NCI-H1694 treated with DMSO at 0.1 percent for 48 hours (cell line): ENCODE data around the gene LAMA4.

ENCODE experiments used
- DNase-seq: peaks from one replicate; lab custom pipeline; 2025; lab: John Stamatoyannopoulos, UW

The LAMA4 gene

DNA sequence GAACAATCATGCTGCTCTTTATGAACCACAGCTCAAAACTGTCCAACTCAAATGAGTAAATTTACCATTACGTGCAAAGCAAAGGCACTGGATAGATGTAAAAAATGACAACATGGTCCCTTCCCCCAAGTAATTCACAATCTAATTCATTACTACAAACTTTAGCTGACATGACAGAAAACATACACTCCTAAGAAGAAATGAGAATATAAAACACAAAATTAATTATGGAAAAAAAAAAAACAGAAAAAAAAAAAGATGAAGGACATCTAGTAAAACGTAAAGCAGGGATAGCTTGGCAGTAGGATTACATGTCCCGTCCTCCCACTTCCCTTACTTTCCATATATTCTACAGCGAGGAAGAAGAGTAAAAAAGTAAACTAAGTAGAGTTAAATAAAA is 172.8 kb downstream of the LAMA4 start:
- DNase-seq: no peak

DNA sequence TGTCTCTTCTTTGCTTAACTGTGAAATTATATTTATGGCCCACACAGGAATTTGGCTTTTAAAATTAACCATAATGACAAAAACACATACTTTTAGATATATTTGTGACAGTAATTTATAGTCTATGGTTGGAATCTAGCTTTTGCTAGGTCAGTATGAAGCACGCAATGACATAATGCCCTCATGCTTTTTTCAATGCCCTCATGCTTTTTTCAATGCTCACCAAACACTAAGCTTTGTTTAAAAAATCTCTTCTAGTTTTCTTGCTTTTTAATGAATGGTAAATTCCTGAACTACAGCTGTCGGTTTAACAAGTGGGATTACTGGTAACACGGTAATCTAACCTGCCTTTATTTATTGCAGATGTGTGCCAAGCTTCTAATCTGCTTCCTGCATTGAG is 187.8 kb downstream of the LAMA4 start:
- no peak for DNase-seq

DNA sequence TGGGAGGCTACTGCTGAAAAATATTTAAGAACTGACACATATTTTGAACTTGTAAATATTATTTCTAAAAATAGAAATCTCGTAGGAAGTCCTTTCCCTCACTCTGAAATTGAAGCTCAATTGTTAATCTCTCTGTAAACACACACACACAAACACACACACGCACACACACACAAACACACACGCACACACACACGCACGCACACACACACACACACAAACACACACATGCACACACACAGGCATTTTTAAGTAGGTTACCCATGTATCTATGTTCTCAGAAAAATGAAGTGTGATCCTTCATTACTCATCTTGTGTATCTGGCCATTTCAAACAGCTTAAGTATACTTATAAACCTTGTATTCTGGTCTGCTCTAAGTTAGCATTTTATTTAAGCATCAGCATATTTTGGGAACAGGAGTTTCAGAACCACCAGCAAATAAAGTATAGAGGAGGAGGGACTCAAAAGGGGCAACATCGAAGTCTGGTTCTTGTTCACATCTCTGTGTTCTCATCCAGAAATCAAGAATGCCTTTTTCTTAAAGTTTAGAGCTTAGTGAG is 188.9 kb downstream of the LAMA4 start:
- no peak for DNase-seq

DNA sequence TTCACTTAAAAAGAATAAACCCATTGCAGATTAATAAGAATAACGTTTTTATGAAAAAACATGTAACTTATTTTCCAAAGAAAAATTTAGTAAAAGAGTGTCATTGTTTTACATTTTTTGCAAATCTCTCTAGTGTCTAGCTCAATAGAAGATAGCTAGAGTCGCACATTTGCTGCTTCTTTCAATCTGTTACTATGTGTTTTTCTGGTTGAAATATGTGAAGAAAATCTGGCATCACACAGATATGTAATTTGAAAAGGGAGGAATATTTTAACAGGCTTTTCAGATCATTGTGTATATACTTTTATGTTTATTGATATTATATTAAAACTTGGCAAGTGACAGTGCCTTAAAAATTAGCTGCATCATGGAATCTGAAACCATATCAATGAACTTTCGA is 191.4 kb downstream of the LAMA4 start:
- no peak for DNase-seq

DNA sequence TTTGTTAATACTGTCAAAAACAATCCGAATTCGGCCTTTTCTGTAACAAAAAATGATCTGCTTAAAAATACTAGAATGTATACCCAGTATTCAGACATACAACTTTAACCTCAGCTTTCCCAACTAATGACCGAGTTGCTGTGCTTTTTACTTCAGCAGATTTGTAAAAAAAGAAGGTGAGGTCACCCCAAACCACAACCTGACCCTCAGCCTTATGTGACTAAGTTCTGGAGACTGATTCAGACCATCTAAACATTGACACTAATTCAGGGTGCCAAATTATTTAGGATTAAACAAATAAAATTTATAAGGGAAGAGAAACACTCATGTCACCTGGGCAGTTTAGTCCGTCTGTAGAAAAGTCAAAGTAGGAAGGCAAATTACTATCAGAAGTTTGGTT is 192.8 kb downstream of the LAMA4 start:
- no peak for DNase-seq
